Chondrocyte (in vitro differentiated cells): ENCODE results near the gene FOXA2. TPM values are rescaled to one million over a fixed set of nuclear protein-coding genes. Genes with fewer than 3 reads are reported as not detected.

Source experiments
- DNase-seq: peaks from one replicate; pipeline ENCODE4 v3.0.0; 2021; ENCODE audit warnings: mixed read lengths, low spot score
- H3K27ac Mint-ChIP-seq: one replicate; pipeline ENCODE4 v1.8.0; 2021; ENCODE audit warnings: mild to moderate bottlenecking, moderate library complexity, mixed read lengths; ENCODE audit not compliant: unreplicated experiment
- H3K27me3 Mint-ChIP-seq: 2 replicates; pipeline ENCODE4 v1.8.0; 2021; ENCODE audit warnings: low read depth, mixed read lengths
- H3K36me3 Mint-ChIP-seq: 2 replicates; pipeline ENCODE4 v1.8.0; 2021; ENCODE audit warnings: low read depth, mixed read lengths
- H3K4me1 Mint-ChIP-seq: 2 replicates; pipeline ENCODE4 v1.8.0; 2021; ENCODE audit warnings: low read depth, mild to moderate bottlenecking, mixed read lengths
- H3K4me3 Mint-ChIP-seq: one replicate; pipeline ENCODE4 v1.8.0; 2021; ENCODE audit warnings: mild to moderate bottlenecking, moderate library complexity, mixed read lengths; ENCODE audit not compliant: unreplicated experiment
- H3K9me3 Mint-ChIP-seq: 2 replicates; pipeline ENCODE4 v1.8.0; 2021; ENCODE audit warnings: low read depth, mixed read lengths
- CTCF ChIP-seq: fragments of 200-600 bp; sonication (generic); IDR thresholded peaks from 2 replicates; pipeline ENCODE4 v1.5.0; 2021; ENCODE audit warnings: antibody characterized with exemption, mild to moderate bottlenecking, moderate library complexity
- total RNA-seq: library from RNA; stranded (reverse); gene quantifications from 3 replicates; pipeline ENCODE4 v1.2.1, GENCODE V29; 2021

Gene FOXA2
- total RNA-seq, 1 donor from 2014 or later: not detected

- H3K27ac Mint-ChIP-seq: no peak overlapping the region
- H3K27me3 Mint-ChIP-seq: peaks cover 4% of the 10 kb centered on the region
- no peak for TF ChIP-seq CTCF
- H3K4me1 Mint-ChIP-seq: no peaks in the 10 kb centered on the region
- no peaks in the 10 kb centered on the region for H3K36me3 Mint-ChIP-seq
- H3K4me3 Mint-ChIP-seq: no peak overlapping the region
- H3K9me3 Mint-ChIP-seq: no peaks in the 10 kb centered on the region
- no peak for DNase-seq
These were observed 53.2 kb downstream of the FOXA2 start for GRCh38 chr20:22531056-22531615.
